Stimulated activated CD4-positive, alpha-beta T cell treated with anti-CD3 and anti-CD28 coated beads, TNF-alpha, amount 100 ng/mL, for 24 hours (primary cell): ENCODE data around the gene ADAMTS7.
A peak's percentile ranks its signal among the peaks of the same experiment; 100 is the strongest.
"Not testable (repeated sequence)": the region's sequence is repeated elsewhere in the genome, so short reads cannot be mapped to it uniquely, and the experiment has no call there.

ENCODE experiments used
- DNase-seq, 3 experiments: peaks; one replicate each; pipeline ENCODE4 v3.0.0-alpha.2; 2020; ENCODE audit warnings: low read depth in 3 of 3

Gene ADAMTS7

GRCh38 chr15:78753359-78753659 lies 58.0 kb downstream of the ADAMTS7 start:
- not testable (repeated sequence) for DNase-seq

GRCh38 chr15:78752492-78753358 lies 58.5 kb downstream of the ADAMTS7 start:
- no peak for DNase-seq

GRCh38 chr15:78751602-78751979 lies 59.7 kb downstream of the ADAMTS7 start:
- no peak for DNase-seq

GRCh38 chr15:78750974-78751601 lies 60.2 kb downstream of the ADAMTS7 start:
- DNase-seq, result peak; percentile 84 to 90 (median 85)

GRCh38 chr15:78750566-78750965 lies 60.7 kb downstream of the ADAMTS7 start:
- DNase-seq, result no peak

GRCh38 chr15:78749831-78750230 lies 61.4 kb downstream of the ADAMTS7 start:
- DNase-seq, result no peak

- not testable (repeated sequence) for DNase-seq
These were observed 63.4 kb downstream of the ADAMTS7 start for GRCh38 chr15:78747877-78748276.

- DNase-seq, result not testable (repeated sequence)
These were observed 69.6 kb downstream of the ADAMTS7 start for GRCh38 chr15:78741674-78742073.

- DNase-seq, result no peak
These were observed 70.4 kb downstream of the ADAMTS7 start for GRCh38 chr15:78740904-78741274.

GRCh38 chr15:78739996-78740903 lies 71.0 kb downstream of the ADAMTS7 start:
- peak in 1 of 3 experiments; percentile 70 for DNase-seq

- DNase-seq, result no peak
These were observed 72.1 kb downstream of the ADAMTS7 start for GRCh38 chr15:78739206-78739605.

GRCh38 chr15:78737931-78738558 lies 73.2 kb downstream of the ADAMTS7 start:
- peak in 1 of 3 experiments; percentile 51 for DNase-seq

- DNase-seq, result no peak
These were observed 74.0 kb downstream of the ADAMTS7 start for GRCh38 chr15:78737187-78737820.

GRCh38 chr15:78736286-78736685 lies 75.0 kb downstream of the ADAMTS7 start:
- not testable (repeated sequence) for DNase-seq

GRCh38 chr15:78734451-78735064 lies 76.7 kb downstream of the ADAMTS7 start:
- no peak for DNase-seq

GRCh38 chr15:78732634-78733033 lies 78.6 kb downstream of the ADAMTS7 start:
- no peak for DNase-seq

- no peak for DNase-seq
These were observed 80.3 kb downstream of the ADAMTS7 start for GRCh38 chr15:78730955-78731354.

GRCh38 chr15:78728427-78728826 lies 82.8 kb downstream of the ADAMTS7 start:
- DNase-seq, result not testable (repeated sequence)

- DNase-seq, result no peak
These were observed 83.7 kb downstream of the ADAMTS7 start for GRCh38 chr15:78727561-78727960.

GRCh38 chr15:78726870-78727551 lies 84.3 kb downstream of the ADAMTS7 start:
- peak in 1 of 3 experiments; percentile 16 for DNase-seq
